T-helper 2 cell treated with Interferon-gamma antibody and Interleukin-4, amounts not matched to agents 5 μg/mL and 100 μg/mL, for 36 hours (primary cell): Measurements from ENCODE around the gene RELN.

Source experiments
- DNase-seq: peaks from one replicate; pipeline ENCODE4 v3.0.0; 2021; ENCODE audit warnings: low spot score
- H3K27ac Mint-ChIP-seq: one replicate; pipeline ENCODE4 v1.8.0; 2021; ENCODE audit warnings: mild to moderate bottlenecking, mixed read lengths
- H3K27me3 Mint-ChIP-seq: one replicate; pipeline ENCODE4 v1.8.0; 2021; ENCODE audit warnings: low read depth, mixed read lengths
- H3K36me3 Mint-ChIP-seq: one replicate; pipeline ENCODE4 v1.8.0; 2021; ENCODE audit warnings: low read depth, mixed read lengths
- H3K4me1 Mint-ChIP-seq: one replicate; pipeline ENCODE4 v1.8.0; 2021; ENCODE audit warnings: low read depth, mixed read lengths
- H3K4me3 Mint-ChIP-seq: one replicate; pipeline ENCODE4 v1.8.0; 2022; ENCODE audit warnings: mild to moderate bottlenecking, moderate library complexity, mixed read lengths
- H3K9me3 Mint-ChIP-seq: one replicate; pipeline ENCODE4 v1.8.0; 2021; ENCODE audit warnings: mixed read lengths

Gene RELN

GRCh38 chr7:103719070-103719469 is 270.4 kb downstream of the RELN start:
- no peak for DNase-seq
- Mint-ChIP-seq H3K4me1 (no peaks in the 10 kb centered on the region), H3K9me3 (no peaks in the 10 kb centered on the region), H3K4me3 (no peak overlapping the region), H3K36me3 (no peaks in the 10 kb centered on the region), H3K27me3 (no peaks in the 10 kb centered on the region), H3K27ac (no peak overlapping the region)

- no peak overlapping the region for H3K4me3 Mint-ChIP-seq
- H3K4me1 Mint-ChIP-seq, result no peaks in the 10 kb centered on the region
- H3K36me3 Mint-ChIP-seq, result no peaks in the 10 kb centered on the region
- H3K27me3 Mint-ChIP-seq, result no peaks in the 10 kb centered on the region
- no peak overlapping the region for H3K27ac Mint-ChIP-seq
- no peak for DNase-seq
- no peaks in the 10 kb centered on the region for H3K9me3 Mint-ChIP-seq
These were observed 270.9 kb downstream of the RELN start for GRCh38 chr7:103718482-103719061.

GRCh38 chr7:103717574-103717973 is 271.9 kb downstream of the RELN start:
- Mint-ChIP-seq H3K36me3 (no peaks in the 10 kb centered on the region), H3K9me3 (no peaks in the 10 kb centered on the region), H3K4me3 (no peak overlapping the region), H3K27me3 (no peaks in the 10 kb centered on the region), H3K4me1 (no peaks in the 10 kb centered on the region), H3K27ac (no peak overlapping the region)
- no peak for DNase-seq

GRCh38 chr7:103715376-103716120 is 273.9 kb downstream of the RELN start:
- no peak overlapping the region for H3K4me3 Mint-ChIP-seq
- no peaks in the 10 kb centered on the region for H3K27me3 Mint-ChIP-seq
- DNase-seq, result no peak
- no peaks in the 10 kb centered on the region for H3K4me1 Mint-ChIP-seq
- no peaks in the 10 kb centered on the region for H3K36me3 Mint-ChIP-seq
- no peaks in the 10 kb centered on the region for H3K9me3 Mint-ChIP-seq
- no peak overlapping the region for H3K27ac Mint-ChIP-seq

- no peaks in the 10 kb centered on the region for H3K27me3 Mint-ChIP-seq
- no peak overlapping the region for H3K27ac Mint-ChIP-seq
- DNase-seq, result no peak
- H3K4me1 Mint-ChIP-seq, result no peaks in the 10 kb centered on the region
- no peaks in the 10 kb centered on the region for H3K9me3 Mint-ChIP-seq
- no peak overlapping the region for H3K4me3 Mint-ChIP-seq
- H3K36me3 Mint-ChIP-seq, result no peaks in the 10 kb centered on the region
These were observed 275.0 kb downstream of the RELN start for GRCh38 chr7:103714376-103714927.

GRCh38 chr7:103712991-103713778 is 276.3 kb downstream of the RELN start:
- no peak for DNase-seq
- no peaks in the 10 kb centered on the region for H3K27me3 Mint-ChIP-seq
- H3K36me3 Mint-ChIP-seq, result no peaks in the 10 kb centered on the region
- no peaks in the 10 kb centered on the region for H3K4me1 Mint-ChIP-seq
- H3K27ac Mint-ChIP-seq, result no peak overlapping the region
- no peak overlapping the region for H3K4me3 Mint-ChIP-seq
- H3K9me3 Mint-ChIP-seq, result no peaks in the 10 kb centered on the region

GRCh38 chr7:103711413-103711812 is 278.0 kb downstream of the RELN start:
- no peaks in the 10 kb centered on the region for H3K9me3 Mint-ChIP-seq
- no peaks in the 10 kb centered on the region for H3K27me3 Mint-ChIP-seq
- no peaks in the 10 kb centered on the region for H3K36me3 Mint-ChIP-seq
- DNase-seq, result no peak
- no peak overlapping the region for H3K27ac Mint-ChIP-seq
- no peak overlapping the region for H3K4me3 Mint-ChIP-seq
- H3K4me1 Mint-ChIP-seq, result no peaks in the 10 kb centered on the region

- no peaks in the 10 kb centered on the region for H3K9me3 Mint-ChIP-seq
- H3K27ac Mint-ChIP-seq, result no peak overlapping the region
- H3K4me3 Mint-ChIP-seq, result no peak overlapping the region
- no peaks in the 10 kb centered on the region for H3K4me1 Mint-ChIP-seq
- DNase-seq, result no peak
- no peaks in the 10 kb centered on the region for H3K27me3 Mint-ChIP-seq
- no peaks in the 10 kb centered on the region for H3K36me3 Mint-ChIP-seq
These were observed 279.2 kb downstream of the RELN start for GRCh38 chr7:103710247-103710646.

- Mint-ChIP-seq H3K27ac (no peak overlapping the region), H3K4me1 (no peaks in the 10 kb centered on the region), H3K27me3 (no peaks in the 10 kb centered on the region)
These were observed 282.7 kb downstream of the RELN start for GRCh38 chr7:103706805-103707204.

GRCh38 chr7:103705542-103705941 is 283.9 kb downstream of the RELN start:
- Mint-ChIP-seq H3K36me3 (no peaks in the 10 kb centered on the region), H3K27ac (no peak overlapping the region), H3K4me1 (no peaks in the 10 kb centered on the region), H3K9me3 (no peaks in the 10 kb centered on the region), H3K4me3 (no peak overlapping the region), H3K27me3 (no peaks in the 10 kb centered on the region)
- no peak for DNase-seq

More at GRCh38 chr7:103706805-103707204, 282.7 kb downstream of the RELN start:
- no peak overlapping the region for H3K4me3 Mint-ChIP-seq
- DNase-seq, result no peak
- no peaks in the 10 kb centered on the region for H3K9me3 Mint-ChIP-seq
- H3K36me3 Mint-ChIP-seq, result no peaks in the 10 kb centered on the region

- no peaks in the 10 kb centered on the region for H3K36me3 Mint-ChIP-seq
- H3K27me3 Mint-ChIP-seq, result no peaks in the 10 kb centered on the region
- DNase-seq, result no peak
- no peak overlapping the region for H3K27ac Mint-ChIP-seq
- no peaks in the 10 kb centered on the region for H3K9me3 Mint-ChIP-seq
- H3K4me1 Mint-ChIP-seq, result no peaks in the 10 kb centered on the region
- no peak overlapping the region for H3K4me3 Mint-ChIP-seq
These were observed 284.8 kb downstream of the RELN start for GRCh38 chr7:103704701-103705100.

- H3K4me3 Mint-ChIP-seq, result no peak overlapping the region
- no peak overlapping the region for H3K27ac Mint-ChIP-seq
- no peaks in the 10 kb centered on the region for H3K27me3 Mint-ChIP-seq
- no peaks in the 10 kb centered on the region for H3K4me1 Mint-ChIP-seq
- no peaks in the 10 kb centered on the region for H3K36me3 Mint-ChIP-seq
- no peak for DNase-seq
- H3K9me3 Mint-ChIP-seq, result no peaks in the 10 kb centered on the region
These were observed 286.5 kb downstream of the RELN start for GRCh38 chr7:103702982-103703381.

GRCh38 chr7:103702454-103702853 is 287.0 kb downstream of the RELN start:
- no peaks in the 10 kb centered on the region for H3K9me3 Mint-ChIP-seq
- no peak overlapping the region for H3K27ac Mint-ChIP-seq
- H3K4me1 Mint-ChIP-seq, result no peaks in the 10 kb centered on the region
- H3K4me3 Mint-ChIP-seq, result no peak overlapping the region
- DNase-seq, result no peak
- H3K27me3 Mint-ChIP-seq, result no peaks in the 10 kb centered on the region
- no peaks in the 10 kb centered on the region for H3K36me3 Mint-ChIP-seq

- no peaks in the 10 kb centered on the region for H3K4me1 Mint-ChIP-seq
- no peaks in the 10 kb centered on the region for H3K9me3 Mint-ChIP-seq
- no peaks in the 10 kb centered on the region for H3K27me3 Mint-ChIP-seq
- no peaks in the 10 kb centered on the region for H3K36me3 Mint-ChIP-seq
- H3K4me3 Mint-ChIP-seq, result no peak overlapping the region
- H3K27ac Mint-ChIP-seq, result no peak overlapping the region
- DNase-seq, result no peak
These were observed 290.4 kb downstream of the RELN start for GRCh38 chr7:103699032-103699431.
